GM21390 (cell line): ENCODE measurements around the gene KRTAP25-1.

Source experiments
- ATAC-seq: cut with Tn5 transposase; IDR thresholded peaks from one replicate; pipeline ENCODE4 v1.9.1; 2021; ENCODE audit not compliant: unreplicated experiment

The KRTAP25-1 gene, protein sequence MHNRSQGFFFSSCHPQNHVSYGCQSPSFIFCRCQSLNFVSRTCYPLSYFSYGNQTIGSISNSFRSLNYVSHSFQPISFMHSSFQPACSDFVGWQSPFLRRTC

DNA sequence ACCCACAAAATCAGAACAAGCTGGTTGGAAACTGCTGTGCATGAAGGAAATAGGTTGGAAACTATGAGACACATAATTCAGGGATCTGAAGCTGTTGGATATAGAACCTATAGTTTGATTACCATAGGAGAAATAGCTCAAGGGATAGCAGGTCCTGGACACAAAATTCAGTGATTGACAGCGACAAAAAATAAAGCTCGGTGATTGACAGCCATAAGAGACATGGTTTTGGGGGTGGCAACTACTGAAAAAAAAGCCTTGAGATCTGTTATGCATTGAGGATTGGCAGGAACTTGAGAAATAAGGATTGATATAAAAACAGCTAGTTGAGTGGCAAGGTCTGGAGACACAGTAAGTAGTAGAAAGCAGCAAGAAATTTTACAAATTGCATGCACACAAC lies at the start of gene KRTAP25-1:
Gene KRTAP25-1 (minus strand): TSS at position 300 of the 400 bp plus-strand sequence. CDS start 24 bp downstream, at position 276.
- no peak for ATAC-seq

DNA sequence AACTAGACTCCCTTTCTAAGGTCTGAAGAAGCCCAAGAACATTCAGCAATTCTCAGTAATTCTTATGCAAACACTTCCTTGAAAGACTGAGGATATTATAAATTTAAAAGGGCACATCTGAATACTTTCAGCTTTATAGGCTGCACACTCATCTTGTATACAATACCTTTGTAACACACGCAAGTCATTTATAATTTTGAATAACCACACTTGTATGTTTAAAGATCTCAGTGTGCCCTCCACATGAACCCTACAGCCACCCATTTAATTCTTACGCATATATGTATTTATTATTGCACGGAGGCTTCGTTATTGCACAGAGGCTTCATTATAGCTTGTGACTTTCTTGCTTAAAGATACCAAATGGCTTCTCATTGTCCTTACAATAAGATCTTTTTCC lies 49.4 kb upstream of the KRTAP25-1 start:
- ATAC-seq: no peak

DNA sequence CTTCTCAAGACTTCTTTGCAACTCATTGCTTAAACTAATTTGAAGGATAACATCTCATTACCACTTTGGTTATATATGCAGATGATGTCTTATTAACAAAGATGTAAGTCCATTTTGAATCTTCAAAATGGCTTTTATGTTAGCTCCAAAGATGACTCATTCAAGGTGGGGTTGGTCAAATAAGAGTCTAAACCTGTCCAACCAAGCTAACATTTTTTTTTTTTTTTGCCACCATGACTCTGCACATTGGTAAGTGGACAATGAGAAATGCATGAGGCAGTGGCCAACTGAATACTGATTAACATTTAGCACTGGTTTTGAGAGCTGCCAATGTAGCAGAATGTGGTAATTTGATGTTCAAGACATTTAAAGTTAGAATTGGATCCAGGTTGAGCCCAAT lies 48.5 kb upstream of the KRTAP25-1 start:
- ATAC-seq: no peak

DNA sequence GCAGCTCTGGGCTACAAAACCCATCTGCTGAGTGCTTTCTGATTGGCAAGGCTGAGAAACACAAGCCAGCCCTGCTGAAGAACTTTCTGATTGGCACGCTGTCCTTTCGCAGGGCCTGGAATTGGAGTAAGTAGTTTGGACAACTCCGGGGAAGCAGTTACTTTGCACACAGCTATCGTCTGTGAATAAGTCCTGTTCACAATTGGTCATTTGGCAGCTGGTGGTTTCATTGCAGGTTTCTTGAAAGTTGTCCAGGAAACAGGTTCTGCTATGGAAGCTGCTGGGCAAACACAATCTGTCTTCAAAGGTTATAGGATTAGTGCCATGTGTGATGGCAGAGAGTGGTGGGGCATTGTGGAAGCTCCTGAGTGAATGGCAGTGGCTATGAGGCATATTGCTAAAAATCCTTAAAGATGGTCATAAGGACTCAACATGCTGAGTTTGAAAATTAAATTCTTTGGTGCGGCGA lies 48.0 kb upstream of the KRTAP25-1 start, which contains the start of gene KRTAP27-1:
Gene KRTAP27-1 (minus strand): TSS at position 419 of the 469 bp plus-strand sequence. CDS start 26 bp downstream, at position 393.
- no peak for ATAC-seq

DNA sequence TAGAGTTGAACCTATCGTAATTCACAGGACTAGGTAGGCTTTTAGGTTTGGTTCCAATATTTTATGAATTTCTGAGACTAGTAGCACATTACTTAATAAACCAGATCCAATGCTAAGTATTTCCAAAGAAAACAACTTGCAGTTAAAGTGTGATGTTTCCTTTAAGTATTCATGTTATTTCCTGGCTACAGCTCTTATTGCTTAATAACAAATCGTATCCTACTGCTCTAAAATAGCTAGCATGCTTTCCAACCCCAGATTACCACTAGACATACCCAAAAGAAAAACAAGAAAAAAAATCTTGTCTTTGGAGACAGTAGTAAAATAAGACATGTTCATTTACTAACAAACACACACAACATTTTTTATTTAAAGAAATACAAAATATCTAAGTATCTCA lies 47.3 kb upstream of the KRTAP25-1 start:
- no peak for ATAC-seq

DNA sequence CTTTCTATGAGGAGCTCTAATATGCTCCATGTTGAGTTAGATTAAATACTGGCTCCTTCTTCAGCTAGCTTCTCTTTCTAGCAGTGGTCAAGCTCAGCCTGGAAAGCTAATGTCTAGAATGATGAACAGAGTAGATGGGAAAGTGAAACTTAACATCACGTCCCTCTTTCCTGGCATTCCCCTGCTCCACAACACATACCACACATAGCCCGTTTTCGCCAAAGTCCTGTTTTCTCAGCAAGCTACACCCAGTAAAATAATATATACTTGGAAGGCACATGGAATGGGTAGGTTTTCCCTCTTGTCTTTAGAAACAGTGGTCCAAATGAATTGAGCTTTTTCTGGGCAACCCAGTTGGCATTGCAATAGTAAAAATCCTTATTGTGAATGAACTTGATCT lies 44.4 kb upstream of the KRTAP25-1 start:
- no peak for ATAC-seq

DNA sequence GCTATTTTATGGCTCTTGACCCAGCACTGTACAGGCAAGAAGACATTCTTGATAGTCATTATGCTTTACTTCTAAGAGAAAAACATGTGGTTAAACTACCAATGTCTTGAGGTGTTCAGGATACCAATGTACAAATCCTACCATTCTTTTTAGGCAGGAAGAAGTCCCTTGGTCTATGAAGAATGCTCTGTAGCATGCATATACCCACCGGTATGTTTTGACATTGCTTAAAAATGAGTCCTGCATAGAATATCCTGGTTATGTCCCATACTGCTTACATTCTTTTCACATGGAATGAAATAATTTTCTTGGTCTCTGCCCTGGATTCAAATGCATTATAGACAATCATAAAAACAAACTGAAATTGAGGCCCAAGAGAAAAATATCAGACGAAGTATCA lies 43.4 kb upstream of the KRTAP25-1 start:
- ATAC-seq: no peak

DNA sequence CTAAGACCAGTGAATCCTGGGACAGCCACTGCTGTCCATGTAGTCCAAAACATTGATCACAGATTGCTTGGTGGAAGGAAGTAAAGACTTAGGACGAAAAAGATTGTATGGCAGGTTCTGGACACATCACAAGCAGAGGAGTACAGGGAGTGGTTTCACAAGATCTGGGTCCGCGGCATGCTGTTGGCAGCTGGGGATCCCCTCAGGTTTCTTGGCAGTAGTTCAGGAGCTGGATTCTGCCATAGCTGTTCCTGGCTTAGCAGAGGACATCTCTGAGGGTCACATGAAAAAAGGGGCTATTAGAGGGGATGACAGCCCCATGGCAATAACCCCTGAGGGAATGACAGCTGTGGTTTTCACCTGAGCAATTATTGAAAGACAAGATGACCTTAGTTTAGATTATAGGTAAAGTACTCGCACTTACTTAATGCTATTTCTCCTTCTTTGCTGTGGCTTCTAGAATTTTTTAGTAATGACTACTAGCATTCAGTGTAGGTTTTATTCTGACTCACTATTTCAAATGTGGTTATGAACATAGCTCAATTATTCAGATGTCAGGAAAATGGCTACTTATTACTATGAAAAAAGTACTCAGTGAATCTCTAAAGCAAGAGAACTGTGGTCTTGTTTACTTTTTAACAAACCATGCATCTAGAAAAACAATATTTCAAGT lies 40.0 kb upstream of the KRTAP25-1 start:
- ATAC-seq: no peak

DNA sequence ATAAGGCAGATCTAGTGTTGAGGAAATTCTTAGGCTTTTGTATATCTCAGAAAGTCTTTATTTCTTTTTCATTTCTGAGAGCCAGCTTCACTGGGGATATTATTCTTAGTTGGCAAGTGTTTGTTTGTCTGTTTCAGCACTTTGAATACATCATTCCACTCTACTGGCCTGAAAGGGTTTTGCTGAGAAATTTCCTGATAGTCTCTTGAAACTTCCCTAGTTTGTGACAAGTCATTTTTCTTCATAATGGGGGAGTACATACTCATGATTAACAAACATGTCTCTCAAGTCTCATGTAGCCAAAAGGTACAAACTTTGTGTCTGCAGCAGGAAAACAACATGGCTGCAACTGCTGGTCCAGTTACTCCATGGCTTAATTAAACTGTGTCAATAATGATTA lies 37.1 kb upstream of the KRTAP25-1 start:
- no peak for ATAC-seq

DNA sequence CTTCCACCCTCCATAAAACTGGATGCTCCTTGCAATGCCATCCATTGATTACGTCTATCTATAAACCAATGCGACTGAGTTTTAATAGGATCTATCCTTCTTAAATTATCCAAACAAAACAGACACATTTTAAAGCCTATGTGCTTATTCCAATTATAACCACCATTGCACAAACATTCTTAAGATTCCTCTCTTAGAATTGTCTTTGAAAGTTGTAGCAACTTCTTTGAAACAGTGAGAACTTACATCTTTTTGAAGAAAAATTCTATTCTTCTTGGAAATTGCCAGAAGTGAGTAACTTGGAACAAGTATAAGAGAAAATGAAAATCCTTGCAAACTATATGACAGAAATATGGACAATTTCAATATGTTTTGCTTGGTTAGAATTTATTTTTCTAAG lies 30.9 kb upstream of the KRTAP25-1 start, which contains the start of gene KRTAP26-1:
Gene KRTAP26-1 (minus strand): TSS at position 101 of the 400 bp plus-strand sequence. CDS start 280 bp downstream, outside the sequence.
- ATAC-seq: no peak

DNA sequence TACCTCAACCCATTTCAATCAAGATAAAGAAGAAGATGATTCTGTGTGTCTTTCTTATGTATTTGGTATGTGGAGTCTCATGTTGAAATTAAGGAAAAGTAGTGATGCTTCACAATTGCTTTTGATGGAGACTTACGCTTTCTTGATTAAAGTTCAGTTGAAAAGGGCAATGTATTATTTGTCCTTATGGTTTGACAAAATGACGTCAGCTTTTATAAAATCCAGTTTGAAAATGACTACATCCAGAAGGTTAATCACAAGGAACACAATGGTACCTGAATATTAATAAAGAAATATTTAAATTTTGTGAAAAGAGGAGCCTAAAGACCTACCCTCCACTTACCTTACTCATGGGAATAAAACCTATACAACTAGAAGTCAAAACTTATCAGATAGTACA lies 26.4 kb upstream of the KRTAP25-1 start:
- no peak for ATAC-seq

DNA sequence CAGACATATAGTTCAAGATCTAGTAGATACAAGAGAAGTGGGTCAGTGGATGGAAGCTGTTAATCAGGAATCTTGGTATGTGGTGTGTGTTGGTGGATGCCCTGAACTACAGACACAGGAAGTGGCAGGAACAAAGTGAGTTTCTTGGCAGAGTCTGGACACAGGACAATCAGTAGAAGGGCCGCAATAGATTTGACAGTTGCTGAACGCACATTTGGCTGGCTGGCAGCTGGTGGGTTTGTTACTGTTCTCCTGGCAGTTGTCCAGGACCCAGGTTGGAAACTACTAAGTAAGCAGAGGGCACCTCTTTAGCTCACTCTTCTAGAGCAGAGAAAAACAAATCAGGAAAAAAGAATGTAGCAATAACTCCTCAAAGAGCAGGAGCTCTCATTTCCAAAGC lies 17.6 kb upstream of the KRTAP25-1 start:
- no peak for ATAC-seq

DNA sequence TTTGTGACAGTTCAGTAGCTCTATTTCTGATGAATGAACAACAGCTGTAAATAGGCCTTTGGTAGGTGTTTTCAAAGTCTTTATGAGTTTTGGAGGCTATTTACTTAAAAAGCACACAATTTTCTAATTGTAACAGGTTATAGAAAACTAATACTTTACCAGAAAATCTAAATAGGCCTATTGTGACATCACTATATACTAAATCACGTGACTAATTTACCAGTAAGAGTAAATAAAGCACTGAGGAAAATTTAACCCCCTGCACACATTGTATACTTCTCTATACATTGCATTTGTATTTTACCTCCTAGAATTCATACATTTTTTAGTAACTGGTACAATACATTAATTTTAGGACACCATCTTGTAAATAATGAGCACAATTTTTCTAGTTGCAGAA lies 15.8 kb upstream of the KRTAP25-1 start:
- ATAC-seq: no peak

DNA sequence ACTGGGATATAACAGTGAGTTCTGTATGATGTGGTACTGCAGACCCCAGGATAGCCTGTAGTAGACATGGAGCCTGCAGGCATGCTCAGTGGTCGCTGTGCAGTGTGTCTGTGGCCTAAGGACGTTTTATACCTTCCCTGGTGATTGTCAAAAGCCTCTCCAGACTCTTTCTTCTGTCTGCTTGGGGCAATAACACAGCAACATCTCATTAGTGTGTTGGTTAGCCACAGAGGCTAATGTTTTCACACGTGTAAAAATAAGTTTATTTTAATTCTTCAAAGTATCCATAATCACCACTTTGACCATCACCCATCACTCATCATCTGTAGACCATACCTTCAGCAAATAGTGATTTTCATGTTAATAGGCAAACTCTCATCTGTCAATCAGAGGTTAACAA lies 6.5 kb downstream of the KRTAP25-1 start, which contains the start of gene KRTAP24-1:
Gene KRTAP24-1 (minus strand): TSS at position 101 of the 400 bp plus-strand sequence. CDS start 18 bp downstream, at position 83.
- ATAC-seq: no peak

DNA sequence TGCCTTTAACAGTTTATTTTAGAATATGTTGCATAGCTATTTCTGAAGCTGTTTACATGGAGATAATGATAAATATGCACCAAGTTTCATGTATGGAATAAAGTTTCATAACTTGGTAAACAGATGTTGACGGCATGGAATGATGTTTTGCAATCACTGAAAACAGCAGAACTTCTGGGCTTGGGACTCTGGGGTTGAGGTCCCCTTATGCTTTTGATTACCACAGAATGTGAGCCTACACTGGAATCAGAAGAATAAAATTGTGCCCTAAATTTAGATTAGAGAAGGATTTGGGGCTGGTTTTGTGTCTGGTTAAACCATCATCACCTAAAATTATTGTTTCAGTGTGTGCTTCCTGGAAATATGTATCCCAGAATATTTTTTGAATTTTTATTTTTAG lies 17.7 kb downstream of the KRTAP25-1 start:
- no peak for ATAC-seq

DNA sequence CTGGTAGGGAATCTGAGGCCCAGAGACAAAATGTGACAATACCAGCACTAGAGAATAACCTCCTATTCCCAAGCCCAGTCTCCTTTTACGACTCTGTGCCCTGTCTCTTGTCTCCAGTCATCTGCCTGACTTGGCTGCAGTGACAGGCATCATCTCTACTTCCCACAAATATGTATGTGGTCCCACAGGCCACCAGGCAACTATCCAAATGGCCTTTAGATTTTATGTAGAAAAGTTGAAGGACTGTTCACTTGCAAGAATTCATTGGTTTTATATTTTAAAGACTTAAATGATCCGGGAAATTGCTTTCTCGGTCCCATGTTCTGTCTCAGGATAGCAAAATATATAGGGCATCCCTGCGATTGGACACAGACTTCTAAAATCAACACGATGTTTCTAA lies 18.2 kb downstream of the KRTAP25-1 start:
- no peak for ATAC-seq

DNA sequence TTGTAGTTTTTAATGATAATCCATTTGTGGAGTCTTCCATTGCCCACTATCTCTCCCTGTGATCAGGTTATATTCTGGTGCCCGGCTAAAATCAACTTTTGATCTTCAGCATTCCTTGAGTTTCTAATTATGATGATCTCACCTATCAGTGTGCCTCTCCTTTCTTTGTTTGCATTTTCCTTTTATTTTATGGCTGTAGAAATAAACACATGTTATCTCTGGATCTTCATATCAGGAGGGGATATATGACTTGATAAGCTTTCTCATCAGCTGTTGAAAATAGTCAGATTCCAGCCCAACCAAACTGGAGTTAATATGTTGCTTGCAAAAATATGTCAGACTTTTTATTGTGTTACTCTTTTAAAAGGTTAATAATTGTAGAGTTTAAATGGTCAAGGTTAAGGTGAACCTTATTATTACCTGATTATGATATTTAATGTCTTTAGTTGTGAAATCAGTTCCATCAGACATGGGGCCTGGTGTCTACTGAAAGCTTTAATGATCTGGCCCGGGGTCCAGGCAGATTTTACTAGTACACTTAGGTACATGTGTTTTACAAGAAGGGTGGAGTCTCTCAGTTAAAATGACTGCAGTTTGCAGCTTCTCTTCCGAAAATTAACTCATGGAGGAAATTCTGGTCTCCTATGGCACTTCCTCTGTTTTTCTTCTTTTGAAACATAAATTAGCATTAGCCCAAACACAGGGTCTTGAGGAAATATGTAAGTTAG lies 19.3 kb downstream of the KRTAP25-1 start:
- ATAC-seq: no peak

DNA sequence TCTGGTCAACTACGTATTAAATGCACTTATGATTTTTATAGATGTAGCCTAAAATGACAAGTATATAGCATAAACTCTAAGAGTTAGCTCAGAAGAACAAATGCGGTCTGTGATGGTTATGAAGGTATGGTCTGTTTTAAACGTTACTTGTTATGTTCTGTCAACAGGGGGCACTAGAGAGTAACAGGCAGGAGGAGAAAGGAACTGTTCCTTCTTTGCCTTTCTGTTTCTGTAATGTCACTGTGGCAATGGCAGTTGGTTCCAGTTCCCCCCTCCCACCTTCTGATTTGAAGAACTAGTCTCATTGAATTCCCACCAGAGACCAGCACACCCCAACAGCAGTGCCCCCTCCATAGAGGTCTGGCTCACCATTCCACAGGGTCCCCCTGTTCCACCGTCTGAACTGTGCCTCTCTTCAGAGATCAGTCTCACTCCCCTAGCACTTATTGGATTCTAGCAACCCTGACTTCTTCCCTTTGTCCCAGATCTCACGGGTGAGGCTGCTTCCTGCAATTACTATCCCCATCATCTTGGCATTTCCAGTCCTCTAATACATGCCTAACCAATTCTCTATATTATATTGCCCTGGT lies 20.6 kb downstream of the KRTAP25-1 start:
- no peak for ATAC-seq

DNA sequence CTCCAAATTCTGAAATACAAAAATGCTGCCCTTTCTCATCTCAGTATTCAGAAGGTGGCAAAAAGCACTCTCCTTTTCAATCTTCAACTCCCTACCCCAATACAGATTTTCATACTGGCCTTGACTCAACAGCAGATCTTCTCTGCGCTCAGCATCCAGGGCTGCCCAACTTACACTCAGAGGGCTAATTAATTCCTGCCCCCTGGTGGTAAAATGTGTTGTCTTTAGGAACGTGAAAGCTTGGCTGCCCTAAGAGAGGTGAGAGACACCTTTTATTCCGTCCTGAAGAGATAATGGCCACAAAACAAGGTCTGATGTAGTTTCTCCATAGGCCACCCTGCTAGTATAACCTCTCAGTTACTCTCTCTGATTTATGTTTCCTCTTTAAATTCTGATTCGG lies 31.5 kb downstream of the KRTAP25-1 start:
- no peak for ATAC-seq

DNA sequence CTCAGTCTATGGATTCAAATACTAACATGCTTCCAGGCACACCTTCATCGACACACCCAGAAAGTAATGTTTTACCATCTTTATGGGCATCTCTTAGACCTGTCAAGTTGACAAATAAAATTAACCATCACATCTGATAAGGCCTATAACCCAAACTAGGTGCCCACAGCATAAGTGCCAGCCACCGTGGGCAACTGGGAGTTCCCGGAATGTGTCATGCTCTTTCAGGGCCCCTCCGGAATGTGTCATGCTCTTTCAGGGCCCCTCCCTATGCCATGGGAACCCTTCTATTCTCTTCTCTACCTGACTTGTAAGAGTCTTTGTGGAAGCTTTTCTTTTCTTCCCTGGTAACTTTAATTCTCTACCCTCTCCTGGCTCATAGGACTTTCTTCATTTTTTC lies 33.2 kb downstream of the KRTAP25-1 start:
- no peak for ATAC-seq

DNA sequence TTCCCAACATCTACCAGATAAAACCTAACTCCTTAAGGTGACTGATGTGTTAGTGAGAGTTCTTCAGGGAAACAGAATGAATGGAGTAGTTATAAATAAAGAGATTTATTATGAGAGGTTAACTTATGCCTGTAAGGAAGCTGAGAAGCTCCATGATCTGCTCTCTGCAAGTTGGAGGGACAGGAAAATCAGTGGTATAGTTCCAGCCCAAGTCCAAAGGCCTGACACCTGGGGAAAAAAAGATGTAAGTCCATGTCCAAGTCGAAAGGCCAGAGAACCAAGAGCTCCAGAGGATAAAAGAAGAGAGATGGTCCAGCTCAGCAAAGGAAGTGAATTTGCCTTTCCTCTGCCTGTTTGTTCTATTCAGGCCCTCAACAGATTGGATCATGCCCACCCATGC lies 33.6 kb downstream of the KRTAP25-1 start:
- ATAC-seq: no peak

DNA sequence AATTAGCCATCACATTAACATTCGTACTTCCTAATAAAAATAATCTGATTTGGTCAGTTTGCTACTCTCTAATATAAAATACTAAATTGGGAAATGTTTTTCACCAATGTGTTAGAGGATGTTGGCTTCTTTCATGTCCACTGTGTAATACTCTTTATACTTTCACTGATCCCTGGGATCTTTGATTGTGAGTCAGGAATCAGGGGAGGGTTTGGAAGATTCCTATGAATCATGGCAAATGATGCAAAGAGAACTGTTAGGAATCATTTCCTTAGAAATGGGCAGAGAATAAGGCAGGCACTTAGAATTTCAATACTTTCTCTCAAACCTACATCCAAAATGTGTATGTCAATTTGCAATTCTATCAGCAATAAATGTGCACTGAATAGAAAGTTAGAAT lies 37.5 kb downstream of the KRTAP25-1 start:
- ATAC-seq: no peak
